HepG2 (cell line): ENCODE data around the gene RAD50. TPM values are rescaled to one million over a fixed set of nuclear protein-coding genes. Genes with fewer than 3 reads are reported as not detected.

Experiments
- ATAC-seq: fragments of 200-7000 bp; cut with Tn5 transposase; 3 replicates; pipeline ENCODE4 v1.9.1; 2020; ENCODE audit warnings: mild to moderate bottlenecking, moderate library complexity
- BruUV-seq: library from RNA; stranded (reverse); fragments of 400-500 nt; replicated peaks from 2 replicates; lab custom pipeline; 2021; lab: Mats Ljungman, UMichigan
- CTCF ChIA-PET: fragments of 300-600 bp; formaldehyde crosslinking; extraction: SDS; loops from one replicate; lab custom pipeline; 2021; ENCODE audit warnings: low total read pairs, inconsistent platforms, low intra/inter-chr PET ratio; lab: Yijun Ruan, JAX
- POLR2A ChIA-PET: fragments of 350-600 bp; sonication (Branson Sonifier 250); formaldehyde crosslinking; loops from one replicate; lab custom pipeline; 2020; ENCODE audit warnings: antibody characterized with exemption, inconsistent platforms; lab: Yijun Ruan, JAX
- DNase-seq: peaks from one replicate; pipeline ENCODE4 v3.0.0-alpha.2; 2015; ENCODE audit warnings: low spot score
- FAIRE-seq: peaks from 3 replicates; lab custom pipeline; 2011; peaks lifted over from hg19 to GRCh38; lab: Jason Lieb, UNC
- H2AFZ ChIP-seq: one replicate; pipeline ENCODE4 v1.6.1; 2011; ENCODE audit warnings: low read length, inconsistent platforms
- H3K27ac ChIP-seq: fragments of 300-600 bp; 3 replicates; pipeline ENCODE4 v1.8.0; 2011; ENCODE audit warnings: mixed run types, mild to moderate bottlenecking, mixed read lengths, low read length, inconsistent platforms; ENCODE audit not compliant: insufficient read depth; ENCODE audit errors: extremely low read length
- H3K27me3 ChIP-seq, 2 experiments: fragments of 200-600 bp in 1 of 2; 2 replicates in 1 of 2; 3 replicates in 1 of 2; pipeline versions ENCODE4 v1.6.0 to v1.8.0; 2011; ENCODE audit warnings: low read length in 2 of 2, mild to moderate bottlenecking in 2 of 2, moderate library complexity in 2 of 2, inconsistent platforms in 1 of 2; ENCODE audit not compliant: insufficient read depth in 2 of 2, control insufficient read depth in 1 of 2
- H3K36me3 ChIP-seq, 2 experiments: fragments of 200-600 bp in 1 of 2; replicated peaks in 1 of 2; 2 replicates in 1 of 2; 3 replicates in 1 of 2; pipeline versions ENCODE4 v1.5.1 to v1.8.0; 2011; ENCODE audit warnings: low read length in 2 of 2, inconsistent platforms in 1 of 2; ENCODE audit not compliant: insufficient read depth in 2 of 2, control insufficient read depth in 1 of 2
- H3K4me1 ChIP-seq: 2 replicates; pipeline ENCODE4 v1.5.1; 2012; ENCODE audit warnings: low read length, inconsistent platforms; ENCODE audit not compliant: insufficient read depth
- H3K4me2 ChIP-seq: 2 replicates; pipeline ENCODE4 v1.6.0; 2011; ENCODE audit warnings: low read depth, low read length, inconsistent platforms
- H3K4me3 ChIP-seq, 3 experiments: fragments of 200-600 bp in 1 of 3; sonication (generic), shearing (Covaris generic) in 1 of 3; replicated peaks in 1 of 3; 2 replicates each; pipeline ENCODE4 v1.5.1; 2011 to 2016; ENCODE audit warnings: low read length in 3 of 3, inconsistent platforms in 2 of 3, low read depth in 2 of 3, mild to moderate bottlenecking in 2 of 3, control low read depth in 1 of 3, mixed read lengths in 1 of 3; ENCODE audit not compliant: insufficient read depth in 1 of 3
- H3K79me2 ChIP-seq: one replicate; pipeline ENCODE4 v1.6.1; 2011; ENCODE audit warnings: low read length, inconsistent platforms; ENCODE audit not compliant: insufficient read depth
- H3K9ac ChIP-seq: 2 replicates; pipeline ENCODE4 v1.6.0; 2011; ENCODE audit warnings: mild to moderate bottlenecking, low read depth, low read length, inconsistent platforms; ENCODE audit not compliant: insufficient read depth
- H3K9me3 ChIP-seq: 2 replicates; pipeline ENCODE4 v1.5.1; 2012; ENCODE audit warnings: mild to moderate bottlenecking, low read length
- H4K20me1 ChIP-seq: 2 replicates; pipeline ENCODE4 v1.6.0; 2011; ENCODE audit warnings: inconsistent platforms, mild to moderate bottlenecking, low read length, moderate library complexity; ENCODE audit not compliant: insufficient read depth
- AHDC1 ChIP-seq: sonication (generic); formaldehyde crosslinking; IDR thresholded peaks from 2 replicates; pipeline ENCODE4 v1.5.1; 2020; ENCODE audit warnings: mild to moderate bottlenecking, missing genetic modification reagents, borderline replicate concordance
- ATF2 ChIP-seq: sonication (generic); formaldehyde crosslinking; IDR thresholded peaks from 2 replicates; pipeline ENCODE4 v1.4.0; 2020; ENCODE audit warnings: missing genetic modification reagents
- DBP ChIP-seq: sonication (generic); formaldehyde crosslinking; IDR thresholded peaks from 2 replicates; pipeline ENCODE4 v1.4.0; 2020; ENCODE audit warnings: missing genetic modification reagents; ENCODE audit errors: not compliant biosample characterization
- NFE2L1 ChIP-seq: sonication (generic); formaldehyde crosslinking; IDR thresholded peaks from 2 replicates; pipeline ENCODE4 v1.4.0; 2020; ENCODE audit warnings: missing genetic modification reagents, mild to moderate bottlenecking, borderline replicate concordance
- REL ChIP-seq: sonication (generic); formaldehyde crosslinking; conservative IDR thresholded peaks from 2 replicates; pipeline ENCODE4 v1.8.0; 2022; ENCODE audit warnings: mild to moderate bottlenecking, missing genetic modification reagents, moderate library complexity
- RFX1 ChIP-seq: fragments of 450-650 bp; IDR thresholded peaks from 2 replicates; pipeline ENCODE4 v1.6.1; 2017
- RXRB ChIP-seq: IDR thresholded peaks from 2 replicates; pipeline ENCODE4 v1.6.1; 2016; ENCODE audit warnings: borderline replicate concordance, missing genetic modification reagents, missing compliant biosample characterization
- TBX3 ChIP-seq: fragments of 450-650 bp; IDR thresholded peaks from 2 replicates; pipeline ENCODE4 v1.6.1; 2017; ENCODE audit warnings: antibody characterized with exemption, mild to moderate bottlenecking, inconsistent platforms, borderline replicate concordance
- ZFP91 ChIP-seq: sonication (generic); formaldehyde crosslinking; IDR thresholded peaks from 2 replicates; pipeline ENCODE4 v1.9.0; 2022; ENCODE audit warnings: missing genetic modification reagents, mild to moderate bottlenecking, borderline replicate concordance
- ZNF138 ChIP-seq: sonication (generic); formaldehyde crosslinking; IDR thresholded peaks from 2 replicates; pipeline ENCODE4 v1.5.0; 2020; ENCODE audit warnings: mild to moderate bottlenecking, low read depth, missing genetic modification reagents
- ZNF335 ChIP-seq: sonication (generic); formaldehyde crosslinking; IDR thresholded peaks from 2 replicates; pipeline ENCODE4 v1.4.0; 2020; ENCODE audit warnings: missing genetic modification reagents
- WGBS: methylation state at CpG from one replicate; pipeline ENCODE4 v1.1.6; 2017; ENCODE audit warnings: low lambda C conversion rate; 5-methylcytosine and 5-hydroxymethylcytosine counted together
- in situ Hi-C: cut with HindIII; loops from 2 replicates; pipeline ENCODE4 v1.10.0; 2017; ENCODE audit warnings: low pct_unique_long_range_greater_than_20kb; ENCODE audit not compliant: extremely low pct_ligation_motif_present
- intact Hi-C: fragments of 100-400 bp; cut with micrococcal nuclease; formaldehyde crosslinking; loops from one replicate; pipeline ENCODE4 v1.10.0; 2022; ENCODE audit not compliant: unreplicated experiment
- polyA plus RNA-seq, 8 experiments: library from polyadenylated mRNA; depleted of rRNA in 3 of 8; stranded (reverse) in 7 of 8; unstranded in 1 of 8; fragments of >200 nt; fragmentation: Illumina TruSeq in 4 of 8; extraction: Trizol in 4 of 8; gene quantifications; 2 replicates each; pipeline versions ENCODE4 v1.2.1 to v1.2.3, GENCODE V29; 2011 to 2016; ENCODE audit warnings: low read depth in 4 of 8, missing spikeins in 1 of 8, mixed read lengths in 1 of 8; ENCODE audit not compliant: insufficient read depth in 1 of 8
- total RNA-seq, 5 experiments: library from RNA; depleted of rRNA; stranded (reverse); fragments of >200 nt; fragmentation: Illumina TruSeq; extraction: Trizol; gene quantifications; 2 replicates each; pipeline ENCODE4 v1.2.3, GENCODE V29; 2016; ENCODE audit warnings: low read depth in 1 of 5

RAD50 gene
- total and polyA plus RNA-seq, 2 of the 13 experiments (the other 11 are each of a cell fraction or from before 2014, with no cell fraction given), result 19.2 to 23.4 TPM

GRCh38 chr5:132627470-132627869 is 70.7 kb downstream of the RAD50 start:
- ChIA-PET CTCF (no interaction called here), POLR2A (no interaction called here)
- no TSS peak for BruUV-seq
- Histone ChIP-seq H4K20me1 (no peaks in the 10 kb centered on the region), H3K4me3 (no peak overlapping the region), H3K27ac (no peak overlapping the region), H3K27me3 (no peaks in the 10 kb centered on the region), H3K79me2 (no peaks in the 10 kb centered on the region), H2AFZ (no peak overlapping the region), H3K9me3 (no peaks in the 10 kb centered on the region), H3K9ac (no peak overlapping the region), H3K4me1 (peaks cover 8% of the 10 kb centered on the region), H3K4me2 (no peak overlapping the region), H3K36me3 (peaks cover 3 to 30% of the 10 kb centered on the region in 2 experiments; a peak in 4 of 5 replicates)
- DNase-seq (no peak), FAIRE-seq (no peak), ATAC-seq (no peak)
- WGBS, result 97% methylated on average over 2 of the region's 2 CpGs
- intact Hi-C loops, result no loop called here
- in situ Hi-C loops, result no loop called here
- no peak for TF ChIP-seq AHDC1 (CRISPR knock-in tag)
- no peak for TF ChIP-seq ATF2
- no peak for TF ChIP-seq ZNF138 (CRISPR knock-in tag)
- TF ChIP-seq RFX1, result no peak
- TF ChIP-seq NFE2L1, result no peak
- TF ChIP-seq ZFP91 (CRISPR knock-in tag), result no peak
- TF ChIP-seq ZNF335 (CRISPR knock-in tag), result no peak
- no peak for TF ChIP-seq REL (CRISPR knock-in tag)
- no peak for TF ChIP-seq TBX3
- TF ChIP-seq RXRB (CRISPR knock-in tag), result no peak
- TF ChIP-seq DBP (CRISPR knock-in tag), result no peak
